Ascending aorta (tissue), 2 donors: Measurements from ENCODE around the gene CABP4. TPM values are rescaled to one million over a fixed set of nuclear protein-coding genes. Genes with fewer than 3 reads are reported as not detected.
A peak's percentile ranks its signal among the peaks of the same experiment; 100 is the strongest.

ENCODE experiments used
- DNase-seq, 2 donors: peaks; one replicate each; pipeline ENCODE4 v3.0.0-alpha.2; 2019; ENCODE audit warnings: low spot score in 2 of 2
- H3K27ac ChIP-seq, 2 donors: fragments of 200-600 bp; sonication (generic); one replicate each; pipeline ENCODE4 v1.5.1; 2016 to 2017; ENCODE audit warnings: mild to moderate bottlenecking in 1 of 2
- H3K27me3 ChIP-seq: fragments of 200-600 bp; sonication (generic); one replicate; pipeline ENCODE4 v1.5.1; 2017
- H3K36me3 ChIP-seq, 2 donors: fragments of 200-600 bp; sonication (generic); one replicate each; pipeline ENCODE4 v1.5.1; 2016
- H3K4me1 ChIP-seq, 2 donors: fragments of 200-600 bp; sonication (generic); one replicate each; pipeline ENCODE4 v1.5.1; 2016 to 2017; ENCODE audit warnings: mild to moderate bottlenecking in 1 of 2
- H3K4me3 ChIP-seq, 2 donors: fragments of 200-600 bp; sonication (generic); one replicate each; pipeline ENCODE4 v1.5.1; 2016 to 2017; ENCODE audit warnings: mild to moderate bottlenecking in 1 of 2
- H3K9me3 ChIP-seq, 2 donors: fragments of 200-600 bp; sonication (generic); one replicate each; pipeline ENCODE4 v1.5.1; 2016
- CTCF ChIP-seq, 3 experiments: fragments of 200-600 bp in 2 of 3; fragments of 450-650 bp in 1 of 3; sonication (generic) in 2 of 3; IDR thresholded peaks; one replicate each; pipeline ENCODE4 v1.5.1; 2016 to 2019; ENCODE audit warnings: antibody characterized with exemption in 3 of 3, mild to moderate bottlenecking in 1 of 3, moderate library complexity in 1 of 3
- intact Hi-C: fragments of 100-400 bp; cut with DNase I; formaldehyde crosslinking; loops from one replicate; pipeline ENCODE4 v1.15.1; 2023
- total RNA-seq: library from RNA; depleted of rRNA; stranded (reverse); fragments of >200 nt; gene quantifications from one replicate; pipeline ENCODE4 v1.1.0, GENCODE V29; 2016

Gene CABP4
- total RNA-seq, 1 donor from 2014 or later: not detected

DNA sequence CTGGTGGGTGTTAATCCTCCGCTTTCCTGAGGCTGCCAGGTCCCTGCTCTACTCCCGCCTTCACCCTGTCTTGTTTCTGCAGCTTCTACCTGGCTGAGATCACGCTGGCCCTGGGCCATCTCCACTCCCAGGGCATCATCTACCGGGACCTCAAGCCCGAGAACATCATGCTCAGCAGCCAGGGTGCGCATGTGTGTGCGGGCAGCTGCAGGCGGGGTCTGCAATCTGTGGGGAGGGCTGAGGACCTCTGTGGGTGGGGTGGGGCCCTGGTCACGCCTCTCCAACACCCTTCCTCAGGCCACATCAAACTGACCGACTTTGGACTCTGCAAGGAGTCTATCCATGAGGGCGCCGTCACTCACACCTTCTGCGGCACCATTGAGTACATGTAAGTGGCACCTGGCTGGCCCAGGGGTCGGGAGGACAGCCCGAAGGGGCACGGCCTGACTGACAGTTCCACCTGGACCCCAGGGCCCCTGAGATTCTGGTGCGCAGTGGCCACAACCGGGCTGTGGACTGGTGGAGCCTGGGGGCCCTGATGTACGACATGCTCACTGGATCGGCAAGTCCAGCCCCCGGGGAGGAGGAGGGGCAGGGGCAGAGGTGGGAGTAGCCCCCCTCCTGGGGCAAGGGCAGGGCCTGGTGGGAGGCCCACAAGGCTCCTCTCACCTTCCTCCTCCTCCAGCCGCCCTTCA is 22.4 kb upstream of the CABP4 start:
- H3K4me1 ChIP-seq: peaks cover 6 to 12% of the 10 kb centered on the region in 2 donors
- no peak for TF ChIP-seq CTCF (IDR thresholded peaks at IDR 0.05)
- no peak overlapping the region for H3K4me3 ChIP-seq
- H3K27ac ChIP-seq: no peak overlapping the region
- intact Hi-C loops: no loop called here
- no peaks in the 10 kb centered on the region for H3K9me3 ChIP-seq
- no peaks in the 10 kb centered on the region for H3K27me3 ChIP-seq
- no peak for DNase-seq
- peaks cover 45 to 61% of the 10 kb centered on the region in 2 donors for H3K36me3 ChIP-seq

GRCh38 chr11:67433536-67434394 is 21.4 kb upstream of the CABP4 start:
- no peak for DNase-seq
- Histone ChIP-seq H3K36me3 (peaks cover 45 to 64% of the 10 kb centered on the region in 2 donors), H3K4me3 (no peak overlapping the region), H3K4me1 (peaks cover 6 to 11% of the 10 kb centered on the region in 2 donors), H3K27ac (no peak overlapping the region), H3K9me3 (no peaks in the 10 kb centered on the region), H3K27me3 (no peaks in the 10 kb centered on the region)
- intact Hi-C loops: no loop called here
- TF ChIP-seq CTCF (IDR thresholded peaks at IDR 0.05): no peak

DNA sequence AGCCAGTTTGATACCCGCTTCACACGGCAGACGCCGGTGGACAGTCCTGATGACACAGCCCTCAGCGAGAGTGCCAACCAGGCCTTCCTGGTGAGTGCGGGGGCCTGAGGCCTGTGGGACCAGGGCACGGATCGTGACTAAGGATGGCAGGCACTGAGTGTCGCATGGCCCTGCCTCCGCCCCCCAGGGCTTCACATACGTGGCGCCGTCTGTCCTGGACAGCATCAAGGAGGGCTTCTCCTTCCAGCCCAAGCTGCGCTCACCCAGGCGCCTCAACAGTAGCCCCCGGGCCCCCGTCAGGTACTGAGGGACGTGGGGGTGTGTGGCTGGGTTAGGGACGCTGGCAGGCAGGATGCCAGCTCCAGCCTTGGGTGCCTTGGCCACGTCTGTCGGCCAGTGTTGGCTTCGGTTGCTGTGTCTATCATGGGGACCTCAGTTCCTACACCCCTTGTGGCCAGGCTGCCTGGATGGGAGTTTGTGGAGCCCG is 20.7 kb upstream of the CABP4 start:
- Histone ChIP-seq H3K4me1 (peaks cover 0 to 4% of the 10 kb centered on the region in 2 donors), H3K36me3 (peaks cover 45 to 64% of the 10 kb centered on the region in 2 donors), H3K27me3 (no peaks in the 10 kb centered on the region), H3K9me3 (no peaks in the 10 kb centered on the region), H3K27ac (no peak overlapping the region), H3K4me3 (no peak overlapping the region)
- intact Hi-C loops: no loop called here
- no peak for DNase-seq
- no peak for TF ChIP-seq CTCF (IDR thresholded peaks at IDR 0.05)

- Histone ChIP-seq H3K9me3 (no peaks in the 10 kb centered on the region), H3K36me3 (peaks cover 45 to 64% of the 10 kb centered on the region in 2 donors)
Observed at GRCh38 chr11:67435031-67435726, 20.0 kb upstream of the CABP4 start.

More at GRCh38 chr11:67435031-67435726, 20.0 kb upstream of the CABP4 start:
- no peak for TF ChIP-seq CTCF (IDR thresholded peaks at IDR 0.05)
- no peak overlapping the region for H3K4me3 ChIP-seq
- intact Hi-C loops: no loop called here
- H3K27me3 ChIP-seq: no peaks in the 10 kb centered on the region
- no peaks in the 10 kb centered on the region for H3K4me1 ChIP-seq
- peak overlapping the region; percentile 41 to 63 for H3K27ac ChIP-seq
- DNase-seq: no peak
